Loucy (cell line): ENCODE results near the gene ZFHX3.

Experiments used
- EZH2phosphoT487 ChIP-seq: fragments of 200-600 bp; IDR thresholded peaks from 2 replicates; pipeline ENCODE4 v1.6.1; 2018; ENCODE audit warnings: antibody characterized with exemption, mild to moderate bottlenecking, moderate library complexity, borderline replicate concordance
- TF ChIP-seq, protein P1 (sequence below): fragments of 200-600 bp; sonication (generic); conservative IDR thresholded peaks from 2 replicates; pipeline ENCODE4 v1.5.1; 2014; ENCODE audit warnings: mild to moderate bottlenecking, antibody characterized with exemption, low read length

DNA sequence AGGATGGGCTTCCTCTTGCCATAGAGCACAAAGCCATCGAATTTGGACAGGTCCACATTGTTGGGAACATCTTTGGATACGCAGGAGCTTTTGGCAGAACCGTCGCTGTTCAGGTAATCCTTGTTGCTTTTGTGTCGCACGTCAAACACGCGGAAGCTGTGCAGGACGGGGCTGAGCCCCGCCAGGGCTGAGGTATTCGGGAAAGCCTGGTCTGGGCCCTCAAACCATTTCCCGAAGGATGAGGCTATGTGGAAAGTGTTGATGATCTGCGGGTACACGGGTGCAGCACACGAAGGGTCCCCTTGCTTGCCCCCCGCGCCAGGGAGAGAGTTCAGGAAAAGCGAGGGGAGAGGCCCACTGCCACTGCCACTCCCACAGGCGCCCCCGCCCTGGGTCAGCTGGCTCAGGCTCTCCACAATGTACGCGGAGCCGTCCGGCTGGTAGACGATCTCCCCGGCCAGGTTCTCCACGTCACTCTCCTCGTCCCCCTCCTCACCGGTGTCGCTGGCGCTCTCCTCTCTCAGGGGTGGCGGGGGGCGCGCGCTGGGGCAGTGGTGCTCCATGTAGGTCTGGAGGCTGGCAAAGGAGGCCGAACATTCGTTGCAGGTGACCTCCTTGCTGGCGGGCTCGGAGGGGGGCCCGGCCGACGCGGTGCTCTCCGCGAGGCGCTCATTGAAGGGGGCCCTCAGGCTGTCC is 88.5 kb downstream of the ZFHX3 start:
- TF ChIP-seq, protein P1, sequence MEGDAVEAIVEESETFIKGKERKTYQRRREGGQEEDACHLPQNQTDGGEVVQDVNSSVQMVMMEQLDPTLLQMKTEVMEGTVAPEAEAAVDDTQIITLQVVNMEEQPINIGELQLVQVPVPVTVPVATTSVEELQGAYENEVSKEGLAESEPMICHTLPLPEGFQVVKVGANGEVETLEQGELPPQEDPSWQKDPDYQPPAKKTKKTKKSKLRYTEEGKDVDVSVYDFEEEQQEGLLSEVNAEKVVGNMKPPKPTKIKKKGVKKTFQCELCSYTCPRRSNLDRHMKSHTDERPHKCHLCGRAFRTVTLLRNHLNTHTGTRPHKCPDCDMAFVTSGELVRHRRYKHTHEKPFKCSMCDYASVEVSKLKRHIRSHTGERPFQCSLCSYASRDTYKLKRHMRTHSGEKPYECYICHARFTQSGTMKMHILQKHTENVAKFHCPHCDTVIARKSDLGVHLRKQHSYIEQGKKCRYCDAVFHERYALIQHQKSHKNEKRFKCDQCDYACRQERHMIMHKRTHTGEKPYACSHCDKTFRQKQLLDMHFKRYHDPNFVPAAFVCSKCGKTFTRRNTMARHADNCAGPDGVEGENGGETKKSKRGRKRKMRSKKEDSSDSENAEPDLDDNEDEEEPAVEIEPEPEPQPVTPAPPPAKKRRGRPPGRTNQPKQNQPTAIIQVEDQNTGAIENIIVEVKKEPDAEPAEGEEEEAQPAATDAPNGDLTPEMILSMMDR: no peak
- TF ChIP-seq EZH2phosphoT487: no peak
